Esophagus squamous epithelium (tissue), 4 donors: Measurements from ENCODE around the gene TOMM40.

ENCODE experiments used
- CTCF ChIP-seq, 6 experiments: fragments of 450-650 bp in 4 of 6; fragments of 200-600 bp in 2 of 6; sonication (generic) in 2 of 6; IDR thresholded peaks; one replicate each; pipeline ENCODE4 v1.5.1; 2016 to 2019; ENCODE audit warnings: antibody characterized with exemption in 6 of 6, mild to moderate bottlenecking in 4 of 6, moderate library complexity in 4 of 6
- POLR2A ChIP-seq, 4 donors: fragments of 450-650 bp; IDR thresholded peaks; one replicate each; pipeline ENCODE4 v1.6.1; 2017; ENCODE audit warnings: antibody characterized with exemption in 4 of 4, mild to moderate bottlenecking in 4 of 4, moderate library complexity in 3 of 4

GRCh38 chr19:44857837-44858236, 33.2 kb upstream of the TOMM40 start:
- TF ChIP-seq POLR2A (IDR thresholded peaks at IDR 0.05) (no peak), CTCF (IDR thresholded peaks at IDR 0.05) (no peak)
